Liver (tissue), 9 donors: ENCODE measurements around the gene DGCR6L. TPM values are rescaled to one million over a fixed set of nuclear protein-coding genes. Genes with fewer than 3 reads are reported as not detected.

Source experiments
- DNase-seq: peaks from one replicate; pipeline ENCODE4 v3.0.0-alpha.2; 2017; ENCODE audit warnings: low spot score
- H3K27ac ChIP-seq, 2 donors: one replicate each; pipeline ENCODE4 v1.7.0; 2013; ENCODE audit warnings: inconsistent platforms in 2 of 2, low read length in 2 of 2, control low read depth in 1 of 2, low read depth in 1 of 2, mild to moderate bottlenecking in 1 of 2
- H3K27me3 ChIP-seq, 4 donors: one replicate each; pipeline versions ENCODE4 v1.6.1 to v1.7.0; 2013; ENCODE audit warnings: low read length in 3 of 4, inconsistent platforms in 1 of 4, mild to moderate bottlenecking in 1 of 4, moderate library complexity in 1 of 4; ENCODE audit not compliant: control insufficient read depth in 4 of 4, insufficient read depth in 4 of 4
- H3K36me3 ChIP-seq, 4 donors: one replicate each; pipeline versions ENCODE4 v1.6.1 to v1.7.0; 2013; ENCODE audit warnings: low read length in 3 of 4, mild to moderate bottlenecking in 3 of 4, low read depth in 1 of 4, moderate library complexity in 1 of 4; ENCODE audit not compliant: control insufficient read depth in 4 of 4, insufficient read depth in 3 of 4
- H3K4me1 ChIP-seq, 4 donors: one replicate each; pipeline versions ENCODE4 v1.6.1 to v1.7.0; 2013; ENCODE audit warnings: low read length in 3 of 4, mild to moderate bottlenecking in 3 of 4, moderate library complexity in 1 of 4; ENCODE audit not compliant: control insufficient read depth in 4 of 4, insufficient read depth in 4 of 4
- H3K4me3 ChIP-seq, 3 donors: one replicate each; pipeline versions ENCODE4 v1.6.1 to v1.7.0; 2013; ENCODE audit warnings: low read length in 3 of 3, control low read depth in 1 of 3, low read depth in 1 of 3, mild to moderate bottlenecking in 1 of 3
- H3K9ac ChIP-seq, 2 donors: one replicate each; pipeline ENCODE4 v1.7.0; 2013; ENCODE audit warnings: low read length in 2 of 2, mild to moderate bottlenecking in 2 of 2, moderate library complexity in 2 of 2, control low read depth in 1 of 2, low read depth in 1 of 2
- H3K9me3 ChIP-seq, 4 donors: one replicate each; pipeline versions ENCODE4 v1.6.1 to v1.7.0; 2013; ENCODE audit warnings: low read length in 3 of 4; ENCODE audit not compliant: control insufficient read depth in 4 of 4
- EGR1 ChIP-seq, 2 donors: IDR thresholded peaks; 2 replicates each; pipeline ENCODE4 v1.6.1; 2016 to 2018; ENCODE audit warnings: antibody characterized with exemption in 2 of 2, low read depth in 2 of 2
- FOXA1 ChIP-seq: IDR thresholded peaks from 2 replicates; pipeline ENCODE4 v1.6.1; 2016; ENCODE audit warnings: antibody characterized with exemption
- FOXA2 ChIP-seq: IDR thresholded peaks from 2 replicates; pipeline ENCODE4 v1.6.1; 2016; ENCODE audit warnings: antibody characterized with exemption
- GABPA ChIP-seq, 2 donors: IDR thresholded peaks in 1 of 2; conservative IDR thresholded peaks in 1 of 2; 2 replicates each; pipeline ENCODE4 v1.6.1; 2016; ENCODE audit warnings: antibody characterized with exemption in 2 of 2, mild to moderate bottlenecking in 1 of 2, moderate library complexity in 1 of 2
- HNF4A ChIP-seq, 2 donors: conservative IDR thresholded peaks; 2 replicates each; pipeline ENCODE4 v1.6.1; 2016; ENCODE audit warnings: antibody characterized with exemption in 2 of 2, mild to moderate bottlenecking in 2 of 2
- HNF4G ChIP-seq: IDR thresholded peaks from 2 replicates; pipeline ENCODE4 v1.6.1; 2016; ENCODE audit warnings: antibody characterized with exemption
- RXRA ChIP-seq, 2 donors: IDR thresholded peaks; 2 replicates each; pipeline ENCODE4 v1.6.1; 2017 to 2018; ENCODE audit warnings: antibody characterized with exemption in 2 of 2, mild to moderate bottlenecking in 1 of 2
- SP1 ChIP-seq: IDR thresholded peaks from 2 replicates; pipeline ENCODE4 v1.6.1; 2018; ENCODE audit warnings: antibody characterized with exemption, mild to moderate bottlenecking
- WGBS: extraction: QIAGEN DNeasy Blood & Tissue Kit; methylation state at CpG from one replicate; pipeline ENCODE4 v1.1.7; 2013; 5-methylcytosine and 5-hydroxymethylcytosine counted together
- polyA plus RNA-seq, 2 donors: library from polyadenylated mRNA; stranded (reverse) in 1 of 2; unstranded in 1 of 2; fragments of 200-250 nt in 1 of 2; fragments of >200 nt in 1 of 2; fragmentation: Nextera tagmentation in 1 of 2; extraction: Ambion mirVana in 1 of 2; gene quantifications; one replicate each; pipeline versions ENCODE4 v1.2.1 to v1.2.3, GENCODE V29; 2013 to 2015
- total RNA-seq, 2 donors: library from RNA; depleted of rRNA; stranded (reverse); fragments of >200 nt; gene quantifications; one replicate each; pipeline ENCODE4 v1.2.3, GENCODE V29; 2014
- TF ChIP-seq, protein P1 (sequence below): IDR thresholded peaks from 2 replicates; pipeline ENCODE4 v1.6.1; 2016; ENCODE audit warnings: antibody characterized with exemption, mild to moderate bottlenecking
- TF ChIP-seq, protein P2 (sequence below): fragments of 150-350 bp; IDR thresholded peaks from 2 replicates; pipeline ENCODE4 v1.5.1; 2017; ENCODE audit warnings: improper control_type of control experiment, low read depth, low read length; ENCODE audit not compliant: missing input control
- TF ChIP-seq, protein P3 (sequence below): IDR thresholded peaks from 2 replicates; pipeline ENCODE4 v1.6.1; 2016; ENCODE audit warnings: antibody characterized with exemption
- donor health status: healthy.
- donor health status: healthy.
- donor health status: healthy.
- donor health status: healthy.
- donor health status: healthy.

DGCR6L gene
- total and polyA plus RNA-seq, 4 donors: 40.7 to 105 (median 73.5) TPM

DNA sequence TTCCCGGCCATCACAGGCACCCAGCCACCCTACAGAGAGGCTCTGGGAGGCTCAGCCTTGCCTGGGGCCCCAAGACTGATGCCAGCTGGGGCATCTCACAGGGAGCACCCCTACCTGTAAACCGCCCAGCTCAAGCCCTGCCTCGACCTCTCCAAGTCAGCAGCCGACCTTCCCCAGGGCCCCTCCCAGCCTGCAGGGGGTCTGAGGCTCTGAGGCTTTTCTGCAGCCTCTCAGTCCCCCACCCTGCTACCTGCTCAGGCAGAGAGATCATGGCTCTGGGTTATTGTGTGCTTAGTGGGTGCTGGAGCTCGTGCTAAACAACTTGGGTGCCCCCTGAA, 28.6 kb downstream of the DGCR6L start:
- WGBS: 86% methylated on average over 5 of the region's 5 CpGs

DNA sequence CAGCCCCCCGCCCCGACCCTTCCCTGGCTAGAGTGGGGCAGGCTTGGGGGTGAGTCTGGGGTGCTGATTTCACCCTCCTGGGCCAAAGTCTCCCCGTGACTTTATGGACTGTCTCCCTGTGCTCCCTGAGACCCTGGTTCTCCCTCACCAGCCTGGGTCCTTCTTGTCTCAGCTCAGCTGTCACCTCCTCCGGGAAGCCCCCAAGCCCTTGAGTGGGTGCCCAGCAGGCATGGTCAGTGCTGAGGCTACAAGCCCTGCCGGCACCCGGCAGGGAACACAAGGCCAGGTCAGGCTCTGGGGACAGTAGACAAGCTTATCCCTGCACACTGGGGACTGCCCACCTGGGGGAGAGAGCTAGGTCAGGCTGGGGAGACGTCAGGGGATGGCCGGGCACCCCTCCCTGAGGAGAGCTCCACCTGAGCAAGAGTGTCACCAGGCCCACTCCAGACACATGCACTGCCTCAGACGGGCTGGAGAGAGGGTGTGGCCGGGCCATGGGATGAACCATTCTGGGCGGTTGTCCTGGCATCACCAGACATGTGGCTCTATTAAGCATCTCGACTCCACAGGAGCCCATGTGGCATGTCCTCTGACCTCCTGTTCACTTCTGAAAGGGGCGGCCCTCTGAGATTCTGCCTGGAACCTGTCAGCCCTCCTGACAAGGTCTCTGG, 29.1 kb downstream of the DGCR6L start:
- no peaks in the 10 kb centered on the region for H3K9me3 ChIP-seq
- no peak overlapping the region for H3K9ac ChIP-seq
- 86% methylated on average over 13 of the region's 13 CpGs for WGBS
- no peaks in the 10 kb centered on the region for H3K27me3 ChIP-seq
- no peak overlapping the region for H3K27ac ChIP-seq
- peak in 1 of 2 donors; percentile 24 for TF ChIP-seq RXRA (IDR thresholded peaks at IDR 0.05)
- no peak for TF ChIP-seq GABPA (IDR thresholded peaks at IDR 0.05 in 1 of 2, conservative IDR thresholded peaks at IDR 0.05 in 1 of 2)
- peaks cover 12 to 42% (median 25%) of the 10 kb centered on the region in 4 donors for H3K4me1 ChIP-seq
- H3K4me3 ChIP-seq: no peak overlapping the region
- no peaks in the 10 kb centered on the region for H3K36me3 ChIP-seq
- no peak for DNase-seq

More for the DNA sequence above, 28.6 kb downstream of the DGCR6L start:
- no peak overlapping the region for H3K9ac ChIP-seq
- no peaks in the 10 kb centered on the region for H3K27me3 ChIP-seq
- DNase-seq: no peak
- H3K4me1 ChIP-seq: peaks cover 12 to 38% (median 24%) of the 10 kb centered on the region in 4 donors
- H3K9me3 ChIP-seq: no peaks in the 10 kb centered on the region
- no peak overlapping the region for H3K4me3 ChIP-seq
- no peaks in the 10 kb centered on the region for H3K36me3 ChIP-seq
- H3K27ac ChIP-seq: no peak overlapping the region
- TF ChIP-seq FOXA1 (no peak), HNF4A (conservative IDR thresholded peaks at IDR 0.05) (no peak), FOXA2 (no peak), EGR1 (IDR thresholded peaks at IDR 0.05; ENCODE audit: low read depth in 2 of 2) (no peak), SP1 (no peak), HNF4G (no peak), GABPA (IDR thresholded peaks at IDR 0.05 in 1 of 2, conservative IDR thresholded peaks at IDR 0.05 in 1 of 2) (no peak), RXRA (IDR thresholded peaks at IDR 0.05) (no peak)
- TF ChIP-seq, protein P1, sequence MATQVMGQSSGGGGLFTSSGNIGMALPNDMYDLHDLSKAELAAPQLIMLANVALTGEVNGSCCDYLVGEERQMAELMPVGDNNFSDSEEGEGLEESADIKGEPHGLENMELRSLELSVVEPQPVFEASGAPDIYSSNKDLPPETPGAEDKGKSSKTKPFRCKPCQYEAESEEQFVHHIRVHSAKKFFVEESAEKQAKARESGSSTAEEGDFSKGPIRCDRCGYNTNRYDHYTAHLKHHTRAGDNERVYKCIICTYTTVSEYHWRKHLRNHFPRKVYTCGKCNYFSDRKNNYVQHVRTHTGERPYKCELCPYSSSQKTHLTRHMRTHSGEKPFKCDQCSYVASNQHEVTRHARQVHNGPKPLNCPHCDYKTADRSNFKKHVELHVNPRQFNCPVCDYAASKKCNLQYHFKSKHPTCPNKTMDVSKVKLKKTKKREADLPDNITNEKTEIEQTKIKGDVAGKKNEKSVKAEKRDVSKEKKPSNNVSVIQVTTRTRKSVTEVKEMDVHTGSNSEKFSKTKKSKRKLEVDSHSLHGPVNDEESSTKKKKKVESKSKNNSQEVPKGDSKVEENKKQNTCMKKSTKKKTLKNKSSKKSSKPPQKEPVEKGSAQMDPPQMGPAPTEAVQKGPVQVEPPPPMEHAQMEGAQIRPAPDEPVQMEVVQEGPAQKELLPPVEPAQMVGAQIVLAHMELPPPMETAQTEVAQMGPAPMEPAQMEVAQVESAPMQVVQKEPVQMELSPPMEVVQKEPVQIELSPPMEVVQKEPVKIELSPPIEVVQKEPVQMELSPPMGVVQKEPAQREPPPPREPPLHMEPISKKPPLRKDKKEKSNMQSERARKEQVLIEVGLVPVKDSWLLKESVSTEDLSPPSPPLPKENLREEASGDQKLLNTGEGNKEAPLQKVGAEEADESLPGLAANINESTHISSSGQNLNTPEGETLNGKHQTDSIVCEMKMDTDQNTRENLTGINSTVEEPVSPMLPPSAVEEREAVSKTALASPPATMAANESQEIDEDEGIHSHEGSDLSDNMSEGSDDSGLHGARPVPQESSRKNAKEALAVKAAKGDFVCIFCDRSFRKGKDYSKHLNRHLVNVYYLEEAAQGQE: no peak
- TF ChIP-seq, protein P2, sequence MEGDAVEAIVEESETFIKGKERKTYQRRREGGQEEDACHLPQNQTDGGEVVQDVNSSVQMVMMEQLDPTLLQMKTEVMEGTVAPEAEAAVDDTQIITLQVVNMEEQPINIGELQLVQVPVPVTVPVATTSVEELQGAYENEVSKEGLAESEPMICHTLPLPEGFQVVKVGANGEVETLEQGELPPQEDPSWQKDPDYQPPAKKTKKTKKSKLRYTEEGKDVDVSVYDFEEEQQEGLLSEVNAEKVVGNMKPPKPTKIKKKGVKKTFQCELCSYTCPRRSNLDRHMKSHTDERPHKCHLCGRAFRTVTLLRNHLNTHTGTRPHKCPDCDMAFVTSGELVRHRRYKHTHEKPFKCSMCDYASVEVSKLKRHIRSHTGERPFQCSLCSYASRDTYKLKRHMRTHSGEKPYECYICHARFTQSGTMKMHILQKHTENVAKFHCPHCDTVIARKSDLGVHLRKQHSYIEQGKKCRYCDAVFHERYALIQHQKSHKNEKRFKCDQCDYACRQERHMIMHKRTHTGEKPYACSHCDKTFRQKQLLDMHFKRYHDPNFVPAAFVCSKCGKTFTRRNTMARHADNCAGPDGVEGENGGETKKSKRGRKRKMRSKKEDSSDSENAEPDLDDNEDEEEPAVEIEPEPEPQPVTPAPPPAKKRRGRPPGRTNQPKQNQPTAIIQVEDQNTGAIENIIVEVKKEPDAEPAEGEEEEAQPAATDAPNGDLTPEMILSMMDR: no peak
- TF ChIP-seq, protein P3, sequence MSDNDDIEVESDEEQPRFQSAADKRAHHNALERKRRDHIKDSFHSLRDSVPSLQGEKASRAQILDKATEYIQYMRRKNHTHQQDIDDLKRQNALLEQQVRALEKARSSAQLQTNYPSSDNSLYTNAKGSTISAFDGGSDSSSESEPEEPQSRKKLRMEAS: no peak

DNA sequence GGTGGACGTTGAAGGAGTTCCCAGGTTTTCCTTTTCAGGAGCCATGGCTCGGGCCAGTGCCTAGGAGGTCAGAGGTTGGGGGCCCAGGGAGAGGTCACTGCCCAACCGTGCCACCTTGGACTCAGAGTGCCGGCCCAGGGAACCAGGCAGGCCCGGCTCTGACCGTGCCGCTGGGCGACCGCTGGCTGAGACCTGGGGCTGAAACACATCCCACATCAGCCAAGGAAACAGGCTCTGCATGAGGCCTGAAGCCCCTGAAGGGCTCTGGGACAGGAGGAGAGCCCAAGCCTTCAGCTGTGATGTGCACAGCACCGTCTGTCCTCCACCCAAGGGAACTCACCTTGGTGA, 29.8 kb downstream of the DGCR6L start:
- no peaks in the 10 kb centered on the region for H3K36me3 ChIP-seq
- H3K27ac ChIP-seq: no peak overlapping the region
- no peak overlapping the region for H3K9ac ChIP-seq
- H3K9me3 ChIP-seq: no peaks in the 10 kb centered on the region
- no peaks in the 10 kb centered on the region for H3K27me3 ChIP-seq
- WGBS: 49% methylated on average over 10 of the region's 10 CpGs
- no peak for DNase-seq
- TF ChIP-seq, protein P3: no peak
- TF ChIP-seq HNF4A (conservative IDR thresholded peaks at IDR 0.05): peak in 1 of 2 donors; percentile 52
- no peak overlapping the region for H3K4me3 ChIP-seq
- peaks cover 12 to 42% (median 25%) of the 10 kb centered on the region in 4 donors for H3K4me1 ChIP-seq
